ENCODE data around the gene NOC3L.
A peak's percentile ranks its signal among the peaks of the same experiment; 100 is the strongest.
"Not testable (repeated sequence)": the region's sequence is repeated elsewhere in the genome, so short reads cannot be mapped to it uniquely, and the experiment has no call there.

Gene NOC3L

DNA sequence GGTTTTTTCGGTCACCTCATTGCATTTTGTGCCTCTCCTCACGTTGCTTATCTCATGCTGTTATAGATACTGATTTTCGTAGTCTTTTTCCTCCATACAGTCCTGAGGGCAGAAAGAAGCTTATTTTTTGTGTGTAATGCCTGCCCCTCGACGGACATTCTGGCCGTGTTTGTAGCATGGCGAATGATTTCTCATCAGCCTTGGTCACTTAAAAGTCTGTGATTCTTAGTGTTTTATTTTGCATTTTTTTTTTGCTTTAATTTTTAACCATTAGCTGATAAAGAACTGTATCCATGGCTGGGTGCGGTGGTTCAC, 469 bp upstream of the NOC3L start:
- no peak for DNase-seq

- DNase-seq: no peak
Observed at GRCh38 chr10:94361171-94361794, 1.5 kb downstream of the NOC3L start.

DNA sequence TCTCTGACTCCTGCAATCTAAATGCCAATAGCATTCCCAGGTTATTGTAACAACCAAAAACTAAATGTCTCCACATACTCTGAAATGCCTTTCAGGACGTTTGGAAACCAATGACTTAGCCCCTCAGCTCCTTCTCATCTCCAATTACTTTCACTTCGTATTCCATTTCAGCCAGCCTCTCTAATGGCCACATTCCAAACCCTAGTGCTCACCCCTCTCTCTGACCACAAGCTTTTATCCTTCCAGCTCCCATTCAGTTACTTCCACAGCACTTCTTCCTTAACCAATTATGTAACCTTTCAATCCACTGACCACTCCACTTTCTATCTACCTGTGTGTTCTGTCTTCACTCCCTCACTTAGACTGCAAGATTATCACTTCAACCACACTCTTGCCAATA, 4.3 kb downstream of the NOC3L start:
- DNase-seq: peak; percentile 91

DNA sequence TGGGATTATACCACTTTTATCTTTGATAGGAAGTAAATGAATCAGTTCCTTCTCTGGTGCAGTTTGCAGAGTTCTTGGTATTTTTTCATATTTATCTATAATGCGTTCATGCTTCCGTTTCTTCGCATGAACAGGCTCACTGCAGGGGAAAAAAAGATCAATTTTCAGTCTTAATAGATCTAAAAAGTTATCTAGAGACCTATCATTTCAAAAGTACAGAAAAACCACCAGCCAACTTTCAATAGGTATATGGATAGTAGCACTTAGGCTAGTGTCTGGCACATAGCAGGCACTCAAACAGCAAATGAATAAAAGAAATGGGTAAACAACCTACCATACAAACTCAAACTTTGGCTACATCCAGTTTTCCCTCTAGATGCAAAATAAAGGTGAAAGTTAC, 5.5 kb downstream of the NOC3L start:
- DNase-seq: no peak

DNA sequence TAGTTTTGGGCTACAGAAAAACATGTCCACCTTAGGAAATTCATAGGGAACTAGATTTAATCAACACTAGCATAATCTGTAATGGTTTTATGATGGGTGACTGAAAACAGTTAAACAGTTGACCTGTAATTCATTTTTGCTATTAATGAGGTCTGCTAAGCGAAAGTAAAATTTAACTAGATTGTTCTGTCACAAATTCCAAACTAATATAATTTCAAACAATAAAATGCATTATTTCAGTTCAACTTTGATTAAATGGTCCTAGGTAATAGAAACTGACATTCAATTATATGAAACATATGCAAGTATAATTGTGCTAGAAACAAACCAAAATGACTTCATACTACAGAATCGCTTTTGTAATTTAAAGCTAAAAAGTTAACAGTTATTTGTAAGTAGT, 6.9 kb downstream of the NOC3L start:
- DNase-seq: no peak

DNA sequence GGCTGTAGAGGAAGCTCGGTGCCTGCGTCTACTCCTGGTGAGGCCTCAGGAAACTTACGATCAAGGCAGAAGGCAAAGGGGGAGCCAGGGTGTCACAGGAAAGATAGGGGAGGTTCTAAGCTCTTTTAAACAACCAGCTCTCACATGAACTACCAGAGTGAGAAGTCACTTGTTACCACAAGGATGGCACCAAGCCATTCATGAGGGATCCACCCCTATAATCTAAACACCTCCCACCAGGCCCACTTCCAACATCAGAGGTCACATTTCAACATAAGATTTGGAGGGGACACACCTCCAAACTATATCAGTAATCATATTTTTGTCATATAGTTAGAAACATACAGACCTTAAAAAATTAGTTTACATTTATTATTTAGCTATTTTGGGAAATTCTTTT, 9.4 kb downstream of the NOC3L start:
- no peak for DNase-seq

DNA sequence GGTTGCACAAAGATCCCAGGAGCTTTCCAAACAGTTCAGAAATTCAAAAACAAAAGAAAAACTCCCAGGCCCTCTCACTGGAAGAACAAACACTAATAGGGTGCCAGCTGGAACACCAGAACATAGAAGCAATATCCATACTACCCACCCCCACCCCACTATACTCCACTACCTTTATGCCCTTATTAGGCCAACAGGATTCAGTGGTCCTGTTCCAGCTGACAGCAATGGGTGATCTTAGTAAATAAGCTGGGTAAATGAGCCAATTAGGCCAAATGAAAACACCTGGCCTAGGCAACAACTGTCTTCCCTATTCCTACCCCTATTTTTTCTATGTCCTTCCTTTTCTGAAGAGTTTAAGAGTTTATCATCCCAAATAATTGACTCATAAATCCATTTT, 11.7 kb downstream of the NOC3L start:
- no peak for DNase-seq

GRCh38 chr10:94350500-94350899, 12.2 kb downstream of the NOC3L start:
- not testable (repeated sequence) for DNase-seq

DNA sequence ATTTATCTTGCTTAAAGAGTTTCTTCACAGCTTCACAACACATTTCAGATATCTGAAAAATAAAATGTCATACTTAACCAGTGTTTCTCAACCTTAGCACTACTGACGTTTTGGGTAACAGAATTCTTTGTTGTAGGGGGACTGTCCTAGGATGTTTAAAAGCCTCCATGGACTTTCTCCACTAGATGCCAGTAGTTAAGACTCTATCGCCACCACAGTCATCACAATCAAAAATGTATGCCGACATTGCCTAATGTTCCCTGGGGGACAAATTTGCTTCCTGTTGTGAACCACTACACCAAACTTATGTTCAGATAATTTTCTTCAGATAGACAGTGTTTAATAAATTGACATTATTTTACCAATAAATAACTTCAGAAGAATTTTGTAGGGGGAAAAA, 13.4 kb downstream of the NOC3L start:
- DNase-seq: peak; percentile 38

DNA sequence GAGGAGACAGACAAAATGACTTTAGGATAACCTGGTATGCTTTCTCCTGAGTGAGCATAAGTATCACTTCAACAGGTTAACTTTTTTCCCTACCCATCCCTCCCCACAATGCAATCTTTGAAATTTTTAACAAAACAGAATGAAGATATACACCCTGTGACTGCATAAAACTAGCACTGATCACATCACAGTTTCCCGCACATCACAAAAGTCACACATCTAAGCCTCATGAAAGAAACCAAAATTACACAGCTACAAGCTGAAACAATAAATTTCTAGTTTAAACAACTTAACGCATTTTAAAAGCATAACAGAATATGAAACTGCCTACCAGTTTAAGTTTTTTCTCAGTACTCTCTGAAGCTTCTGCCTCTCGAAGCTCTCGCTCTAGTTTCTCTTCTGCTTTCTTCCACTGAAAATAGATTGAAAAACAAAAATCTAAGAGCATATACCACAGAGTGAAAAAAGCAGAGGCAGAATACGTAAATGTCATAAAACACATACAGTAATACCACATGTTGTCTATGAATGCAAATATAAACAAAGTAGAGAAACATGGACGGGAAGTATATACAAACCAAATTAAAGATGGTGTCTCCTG, 18.1 kb downstream of the NOC3L start:
- DNase-seq: no peak

DNA sequence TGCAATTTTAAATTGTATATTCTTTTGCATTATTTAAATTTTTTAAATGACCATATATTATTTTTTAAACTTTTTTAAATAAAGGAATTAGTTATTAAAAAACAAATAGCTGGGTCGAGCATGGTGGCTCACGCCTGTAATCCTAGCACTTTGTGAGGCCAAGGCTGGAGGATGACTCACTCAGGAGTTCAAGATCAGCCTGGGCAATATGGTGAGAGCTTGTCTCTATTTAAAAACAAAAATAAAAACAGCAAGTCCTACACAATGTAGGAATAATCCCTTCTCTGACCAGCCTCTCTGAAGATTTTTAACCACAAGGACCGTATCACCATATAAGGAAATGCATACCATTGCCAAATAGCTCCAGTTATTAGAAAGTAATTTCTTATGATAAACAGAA, 19.6 kb downstream of the NOC3L start:
- DNase-seq: no peak

DNA sequence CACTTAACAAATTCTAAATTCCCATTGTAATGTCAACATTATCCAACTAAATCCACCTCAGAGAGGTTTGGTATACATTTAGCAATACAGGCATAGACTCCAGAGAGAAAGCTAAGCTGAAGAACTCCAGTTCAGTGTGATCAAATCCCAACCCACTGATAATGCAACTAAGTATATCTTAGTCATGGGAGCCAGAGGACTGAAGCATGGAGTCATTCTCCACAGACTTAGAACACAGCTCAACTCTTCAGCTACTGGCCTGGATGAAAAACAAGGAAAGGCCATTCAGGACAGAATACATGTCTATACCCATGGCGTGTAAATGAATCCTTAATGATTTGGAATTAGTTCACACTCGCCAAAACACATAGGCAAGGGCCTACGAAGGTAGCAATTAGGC, 27.9 kb downstream of the NOC3L start:
- DNase-seq: no peak

GRCh38 chr10:94333051-94333450, 29.7 kb downstream of the NOC3L start:
- DNase-seq: no peak

DNA sequence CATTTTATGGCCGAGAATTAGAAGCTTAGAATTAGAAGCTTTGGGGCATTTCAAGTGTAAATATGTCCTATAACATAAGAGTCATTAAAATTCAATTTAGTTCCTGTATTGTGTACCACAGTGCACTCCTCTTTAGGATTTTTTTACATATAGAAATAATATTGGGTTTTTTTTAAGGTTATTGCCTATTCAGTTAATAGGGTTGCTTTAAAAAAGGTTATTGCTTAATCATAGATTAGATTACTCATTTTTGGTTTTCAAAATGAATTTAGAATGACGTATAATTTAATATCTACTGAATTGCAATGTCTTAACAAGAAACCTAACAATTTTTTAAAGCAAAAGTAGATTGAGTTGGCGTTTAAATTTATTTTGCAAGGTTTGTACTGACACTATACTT, 34.1 kb downstream of the NOC3L start:
- DNase-seq: no peak

- DNase-seq: no peak
Observed at GRCh38 chr10:94327649-94328048, 35.1 kb downstream of the NOC3L start.

GRCh38 chr10:94324609-94325233, 38.0 kb downstream of the NOC3L start:
- no peak for DNase-seq

DNA sequence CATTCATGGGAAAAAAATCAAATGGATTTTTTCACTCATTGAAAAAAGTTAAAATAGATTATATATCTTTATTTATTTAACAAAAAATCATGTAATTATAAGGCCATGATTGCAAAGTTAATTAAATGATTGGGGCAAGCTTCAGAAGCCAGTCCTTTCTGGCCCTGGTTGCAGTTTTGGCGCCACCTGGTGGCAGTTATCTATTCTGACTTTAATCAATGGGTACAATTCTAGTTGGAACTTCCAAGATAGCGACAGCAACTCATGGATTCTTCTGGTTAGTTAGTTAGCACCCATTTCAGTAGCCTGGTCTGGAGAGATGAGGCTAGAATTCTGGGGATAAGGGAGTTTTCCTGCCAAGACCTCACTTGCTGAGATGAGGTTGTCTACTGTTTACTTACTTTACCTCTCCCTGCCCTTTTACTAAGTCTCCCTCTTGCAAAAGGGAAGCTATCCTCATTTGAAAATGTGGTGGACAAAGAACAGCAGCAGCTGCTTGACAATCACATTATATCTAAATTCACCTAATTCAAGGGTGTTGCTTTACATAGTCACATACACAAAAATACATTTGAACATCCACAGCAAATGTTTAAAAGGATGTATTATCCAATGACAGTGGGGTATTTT, 42.3 kb downstream of the NOC3L start:
- peak; percentile 62 for DNase-seq

- no peak for DNase-seq
Observed at GRCh38 chr10:94316560-94316959, 46.2 kb downstream of the NOC3L start.

GRCh38 chr10:94315975-94316464, 46.7 kb downstream of the NOC3L start:
- peak; percentile 90 for DNase-seq

DNA sequence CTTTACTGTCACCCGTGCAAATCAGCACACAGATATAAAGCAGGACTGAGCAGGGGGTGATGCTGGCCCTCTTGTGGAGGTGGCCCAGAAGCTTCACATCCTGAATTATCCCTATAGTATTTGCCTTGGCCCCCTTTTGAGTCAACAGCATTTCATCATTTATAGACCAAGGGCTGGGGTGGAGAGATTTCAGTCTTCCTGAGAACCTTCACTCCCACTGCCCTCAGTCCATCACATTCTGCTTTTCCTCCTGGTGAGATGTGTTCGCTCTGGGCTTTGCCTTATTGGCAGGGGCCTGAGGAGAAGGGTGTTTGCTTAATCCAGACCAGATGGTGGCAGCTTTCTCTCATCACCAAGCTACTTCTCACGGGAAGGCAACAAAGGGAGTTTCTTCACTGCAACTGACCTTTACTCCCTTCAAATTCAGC, 47.7 kb downstream of the NOC3L start:
- DNase-seq: peak; percentile 76

- no peak for DNase-seq
Observed at GRCh38 chr10:94310369-94310768, 52.4 kb downstream of the NOC3L start.

DNA sequence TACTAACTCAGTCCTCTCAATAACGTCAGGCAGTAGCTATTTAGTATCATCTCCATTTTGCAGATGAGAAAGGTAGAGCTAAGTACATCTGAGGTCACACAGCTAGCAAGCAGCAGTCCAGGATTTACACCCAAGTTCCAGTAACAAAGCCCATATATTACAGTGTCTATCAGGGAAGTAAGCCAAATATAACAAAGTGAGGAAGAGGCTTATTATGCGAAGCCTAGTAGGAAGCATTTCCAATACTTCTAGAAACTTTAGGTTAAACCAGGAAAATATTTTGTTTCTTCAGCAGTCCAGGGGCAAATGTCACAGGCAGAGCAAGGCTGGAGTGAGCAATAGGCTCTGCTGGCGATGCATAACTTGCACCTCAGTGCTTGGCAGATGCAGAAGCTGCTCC, 53.9 kb downstream of the NOC3L start:
- peak; percentile 47 for DNase-seq

DNA sequence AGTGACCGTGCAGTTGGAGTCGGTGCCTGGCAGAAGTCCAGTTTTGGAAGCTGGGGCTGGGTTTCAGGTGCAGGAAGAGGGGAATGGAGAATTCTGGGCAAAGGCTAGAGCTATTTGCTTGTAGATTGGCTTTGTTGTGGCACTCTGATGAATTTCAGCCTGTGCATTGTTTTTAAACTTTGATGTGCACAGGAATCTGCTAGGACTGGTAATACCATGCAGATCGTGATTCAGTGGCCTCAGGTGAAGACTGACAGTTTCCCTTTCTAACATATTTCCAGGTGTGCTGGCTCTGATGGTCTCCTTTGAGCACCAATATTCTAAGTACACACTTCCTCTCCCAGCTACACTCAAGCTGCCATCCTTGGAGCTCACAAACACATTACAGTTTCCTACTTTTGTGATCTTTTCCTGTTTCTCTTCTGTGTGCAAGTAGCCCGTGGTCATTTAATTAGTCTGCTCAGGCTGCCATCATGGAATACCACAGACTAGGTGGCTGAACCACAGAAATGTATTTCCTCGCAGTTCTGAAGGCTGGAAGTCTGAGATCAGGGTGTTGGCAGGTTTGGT, 55.6 kb downstream of the NOC3L start:
- no peak for DNase-seq

DNA sequence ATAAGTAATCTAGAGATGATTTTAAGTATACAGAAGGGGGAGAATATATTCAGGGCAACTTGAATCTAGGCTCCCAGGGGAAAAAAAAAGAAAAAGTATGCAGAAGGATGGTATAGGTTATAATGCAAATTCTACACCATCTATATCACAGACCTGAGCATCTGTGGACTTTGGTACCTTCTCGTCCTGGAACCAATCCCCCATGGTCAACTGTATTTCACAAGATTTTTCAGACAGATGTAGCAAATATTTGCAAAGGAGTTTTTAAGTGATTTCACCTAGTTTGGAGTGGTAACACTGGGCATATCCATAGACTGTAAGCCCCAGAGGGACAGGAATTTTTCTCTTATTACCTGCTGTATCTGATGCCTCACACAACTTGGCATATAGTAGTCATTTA, 58.8 kb downstream of the NOC3L start:
- DNase-seq: no peak

Data from fibroblast of skin of scalp (primary cell).